Kidney epithelial cell (primary cell): Measurements from ENCODE around the gene SOX5. TPM values are rescaled to one million over a fixed set of nuclear protein-coding genes. Genes with fewer than 3 reads are reported as not detected.

Experiments
- DNase-seq: peaks from one replicate; pipeline ENCODE4 v3.0.0-alpha.2; 2010; ENCODE audit warnings: low read depth
- H3K27me3 ChIP-seq: 2 replicates; pipeline ENCODE4 v1.6.0; 2011; ENCODE audit warnings: low read length; ENCODE audit not compliant: control insufficient read depth, insufficient read depth
- H3K36me3 ChIP-seq: 2 replicates; pipeline ENCODE4 v1.5.1; 2011; ENCODE audit warnings: low read length; ENCODE audit not compliant: control insufficient read depth, insufficient read depth
- H3K4me3 ChIP-seq: 2 replicates; pipeline ENCODE4 v1.5.1; 2011; ENCODE audit warnings: low read depth, mild to moderate bottlenecking, control low read depth, low read length
- total RNA-seq: library from RNA; depleted of rRNA; stranded (reverse); fragments of >200 nt; gene quantifications from 2 replicates; pipeline ENCODE4 v1.2.3, GENCODE V29; 2015
- TF ChIP-seq, protein P1 (sequence below): IDR thresholded peaks from 2 replicates; pipeline ENCODE4 v1.5.1; 2011; ENCODE audit warnings: mild to moderate bottlenecking, moderate library complexity, low read length, control low read depth, inconsistent platforms; ENCODE audit not compliant: insufficient read depth, poor library complexity, severe bottlenecking

The SOX5 gene
- total RNA-seq, 1 donor from 2014 or later = 1.0 TPM

DNA sequence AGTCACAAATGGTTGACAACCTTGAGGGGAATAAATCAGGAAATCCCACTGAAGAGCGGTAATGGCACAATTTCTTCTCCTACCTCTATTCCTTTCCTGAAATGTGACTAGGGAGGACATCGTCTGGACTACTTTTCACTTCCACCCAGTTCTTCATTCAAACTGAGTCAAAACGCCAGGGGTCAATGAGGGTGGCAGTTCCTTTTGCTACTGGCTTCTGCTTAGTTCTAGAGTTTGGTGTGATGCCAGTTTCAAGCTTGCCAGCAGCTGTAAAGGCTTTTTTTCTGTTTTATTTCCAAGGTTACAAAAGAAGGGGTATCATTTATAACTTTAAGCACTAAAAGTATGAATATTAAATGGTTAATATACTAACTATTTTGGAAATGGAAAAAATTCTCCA, 286.5 kb downstream of the SOX5 start:
- no peaks in the 10 kb centered on the region for H3K27me3 ChIP-seq
- H3K4me3 ChIP-seq = no peak overlapping the region
- TF ChIP-seq, protein P1, sequence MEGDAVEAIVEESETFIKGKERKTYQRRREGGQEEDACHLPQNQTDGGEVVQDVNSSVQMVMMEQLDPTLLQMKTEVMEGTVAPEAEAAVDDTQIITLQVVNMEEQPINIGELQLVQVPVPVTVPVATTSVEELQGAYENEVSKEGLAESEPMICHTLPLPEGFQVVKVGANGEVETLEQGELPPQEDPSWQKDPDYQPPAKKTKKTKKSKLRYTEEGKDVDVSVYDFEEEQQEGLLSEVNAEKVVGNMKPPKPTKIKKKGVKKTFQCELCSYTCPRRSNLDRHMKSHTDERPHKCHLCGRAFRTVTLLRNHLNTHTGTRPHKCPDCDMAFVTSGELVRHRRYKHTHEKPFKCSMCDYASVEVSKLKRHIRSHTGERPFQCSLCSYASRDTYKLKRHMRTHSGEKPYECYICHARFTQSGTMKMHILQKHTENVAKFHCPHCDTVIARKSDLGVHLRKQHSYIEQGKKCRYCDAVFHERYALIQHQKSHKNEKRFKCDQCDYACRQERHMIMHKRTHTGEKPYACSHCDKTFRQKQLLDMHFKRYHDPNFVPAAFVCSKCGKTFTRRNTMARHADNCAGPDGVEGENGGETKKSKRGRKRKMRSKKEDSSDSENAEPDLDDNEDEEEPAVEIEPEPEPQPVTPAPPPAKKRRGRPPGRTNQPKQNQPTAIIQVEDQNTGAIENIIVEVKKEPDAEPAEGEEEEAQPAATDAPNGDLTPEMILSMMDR = no peak
- no peak for DNase-seq
- H3K36me3 ChIP-seq = no peaks in the 10 kb centered on the region

DNA sequence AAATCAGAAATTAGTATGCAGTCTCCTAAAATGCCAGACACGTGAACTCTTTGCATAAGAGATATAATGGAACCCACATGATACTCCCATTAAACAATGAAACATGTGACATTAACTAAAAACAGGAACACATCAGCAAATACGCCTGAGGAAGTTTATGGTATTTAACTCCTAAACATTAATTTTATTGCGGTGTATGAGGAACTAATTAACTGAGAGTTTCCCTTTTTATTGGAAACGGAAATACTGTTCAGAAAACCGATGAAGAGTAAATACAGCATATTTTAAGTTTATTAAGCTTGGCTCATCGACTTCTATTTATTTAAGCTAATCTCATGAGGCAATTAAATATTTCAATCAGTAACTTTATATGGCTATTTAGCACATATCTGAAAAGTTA, 290.3 kb downstream of the SOX5 start:
- H3K36me3 ChIP-seq = no peaks in the 10 kb centered on the region
- DNase-seq = no peak
- H3K27me3 ChIP-seq = no peaks in the 10 kb centered on the region
- no peak overlapping the region for H3K4me3 ChIP-seq
- TF ChIP-seq, protein P1 = no peak

DNA sequence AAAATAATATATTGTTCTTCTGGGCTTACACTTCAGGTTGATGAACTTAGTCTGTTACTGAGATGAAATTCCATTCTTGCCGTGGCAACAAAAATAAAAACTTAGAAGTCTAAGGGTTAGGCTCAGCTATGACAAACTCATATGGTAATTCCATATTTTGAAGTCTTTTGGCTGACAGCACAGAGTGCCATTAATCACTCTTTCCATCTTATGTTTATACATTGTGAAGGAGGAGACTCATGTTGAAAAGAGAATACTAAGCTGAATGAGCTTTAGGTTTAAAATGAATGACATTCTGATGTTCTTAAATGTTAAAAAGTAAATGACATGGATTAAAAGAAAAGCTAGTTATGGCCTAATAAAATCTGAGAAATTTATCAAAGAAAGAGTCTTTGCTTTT, 291.9 kb downstream of the SOX5 start:
- DNase-seq = no peak
- TF ChIP-seq, protein P1 = no peak
- no peak overlapping the region for H3K4me3 ChIP-seq
- no peaks in the 10 kb centered on the region for H3K27me3 ChIP-seq
- no peaks in the 10 kb centered on the region for H3K36me3 ChIP-seq

DNA sequence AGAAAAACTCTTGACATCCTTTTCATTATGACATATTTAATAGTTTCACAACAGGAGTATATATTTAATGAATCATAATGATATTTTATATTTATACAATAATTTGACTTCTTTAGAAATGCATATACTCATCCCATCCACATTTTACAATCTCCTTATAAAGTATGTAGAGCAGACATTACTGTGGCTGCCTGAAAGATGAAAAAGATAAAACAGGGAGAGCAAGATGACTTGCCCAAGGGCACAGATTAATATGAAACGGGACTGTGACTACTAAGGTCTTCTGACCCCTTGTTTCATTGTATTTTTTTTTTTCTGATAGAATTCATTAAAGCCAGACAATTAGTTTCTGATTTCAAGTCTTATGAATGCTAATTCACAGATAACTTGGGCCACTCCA, 293.6 kb downstream of the SOX5 start:
- TF ChIP-seq, protein P1 = no peak
- Histone ChIP-seq H3K27me3 (no peaks in the 10 kb centered on the region), H3K4me3 (no peak overlapping the region)

DNA sequence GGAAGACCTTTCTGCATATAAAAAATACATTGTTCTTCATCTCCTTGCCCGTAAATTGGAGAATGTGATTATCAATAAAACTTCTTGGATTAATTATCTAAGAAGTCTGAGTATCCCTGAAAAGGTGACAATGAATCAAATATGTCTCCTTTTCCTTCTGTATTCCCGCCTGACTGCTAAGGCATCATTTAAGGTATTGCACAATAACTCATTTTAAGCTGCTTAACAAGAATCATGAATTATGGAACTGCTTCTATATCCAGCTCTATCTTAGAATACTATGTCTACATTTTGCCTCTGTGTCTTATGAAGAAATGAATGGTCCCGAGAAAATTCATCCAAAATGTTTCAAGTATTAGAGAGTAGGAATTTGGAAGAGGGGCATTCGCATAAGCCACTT, 294.4 kb downstream of the SOX5 start:
- no peak for DNase-seq
- TF ChIP-seq, protein P1 = no peak
- H3K27me3 ChIP-seq = no peaks in the 10 kb centered on the region
- H3K4me3 ChIP-seq = no peak overlapping the region
- no peaks in the 10 kb centered on the region for H3K36me3 ChIP-seq

More for the DNA sequence above, 293.6 kb downstream of the SOX5 start:
- no peaks in the 10 kb centered on the region for H3K36me3 ChIP-seq
- no peak for DNase-seq

DNA sequence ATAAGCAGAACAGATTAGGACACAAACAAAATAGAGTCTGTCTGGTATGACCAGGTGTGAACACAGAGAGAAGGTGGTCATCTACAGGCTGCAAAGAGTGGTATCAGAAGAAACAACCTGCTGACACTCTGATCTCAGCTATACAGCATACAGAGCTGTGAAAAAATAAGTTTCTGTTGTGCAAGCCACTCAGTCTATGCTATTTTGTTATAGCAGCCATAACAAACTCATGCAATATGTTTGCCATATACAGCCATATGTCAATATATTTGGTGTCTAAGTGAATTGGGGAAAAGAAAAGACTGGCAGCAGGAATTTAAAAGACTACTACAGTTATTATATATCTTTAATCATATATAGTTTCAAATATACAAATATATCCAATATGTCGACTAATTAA, 300.9 kb downstream of the SOX5 start:
- Histone ChIP-seq H3K27me3 (no peaks in the 10 kb centered on the region), H3K36me3 (no peaks in the 10 kb centered on the region), H3K4me3 (no peak overlapping the region)
- TF ChIP-seq, protein P1 = no peak
- no peak for DNase-seq
